GF-D8 (cell line): ENCODE measurements around the gene VWA8.
"Not testable (repeated sequence)": the region's sequence is repeated elsewhere in the genome, so short reads cannot be mapped to it uniquely, and the experiment has no call there.

ENCODE experiments used
- DNase-seq: peaks from one replicate; lab custom pipeline; 2025; lab: John Stamatoyannopoulos, UW

Gene VWA8

DNA sequence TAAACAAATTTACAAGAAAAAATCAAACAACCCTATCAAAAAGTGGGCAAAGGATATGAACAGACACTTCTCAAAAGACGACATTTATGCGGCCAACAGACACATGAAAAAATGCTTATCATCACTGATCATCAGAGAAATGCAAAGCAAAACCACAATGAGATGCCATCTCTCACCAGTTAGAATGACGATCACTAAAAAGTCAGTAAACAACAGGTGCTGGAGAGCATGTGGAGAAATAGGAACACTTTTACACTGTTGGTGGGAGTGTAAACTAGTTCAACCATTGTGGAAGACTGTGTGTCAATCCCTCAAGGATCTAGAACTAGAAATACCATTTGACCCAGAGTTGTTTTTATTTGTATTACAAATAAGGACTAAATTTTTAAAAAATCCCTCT, 215.4 kb downstream of the VWA8 start:
- not testable (repeated sequence) for DNase-seq

- DNase-seq, result no peak
These were observed 217.9 kb downstream of the VWA8 start for GRCh38 chr13:41742917-41743552.

DNA sequence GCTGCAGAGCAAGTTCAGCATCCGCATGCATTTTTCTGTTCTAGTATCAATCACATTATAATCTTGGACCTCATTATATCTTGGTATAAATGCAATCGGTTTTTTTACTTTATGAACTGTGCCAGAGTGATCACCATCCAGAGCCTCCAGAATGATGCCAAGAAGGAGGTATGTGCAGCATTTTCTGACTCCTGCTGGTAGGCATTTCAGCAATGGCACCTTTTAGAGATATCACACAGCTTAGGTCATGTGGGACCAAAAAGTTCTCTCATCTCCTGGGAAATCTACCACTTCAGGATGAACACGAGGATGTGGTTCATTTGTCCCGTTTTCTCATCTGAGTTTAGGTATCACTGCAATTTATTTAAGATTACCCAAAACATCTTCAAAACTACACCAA, 220.4 kb downstream of the VWA8 start:
- DNase-seq, result no peak

- DNase-seq, result no peak
These were observed 238.0 kb downstream of the VWA8 start for GRCh38 chr13:41722684-41723535.

DNA sequence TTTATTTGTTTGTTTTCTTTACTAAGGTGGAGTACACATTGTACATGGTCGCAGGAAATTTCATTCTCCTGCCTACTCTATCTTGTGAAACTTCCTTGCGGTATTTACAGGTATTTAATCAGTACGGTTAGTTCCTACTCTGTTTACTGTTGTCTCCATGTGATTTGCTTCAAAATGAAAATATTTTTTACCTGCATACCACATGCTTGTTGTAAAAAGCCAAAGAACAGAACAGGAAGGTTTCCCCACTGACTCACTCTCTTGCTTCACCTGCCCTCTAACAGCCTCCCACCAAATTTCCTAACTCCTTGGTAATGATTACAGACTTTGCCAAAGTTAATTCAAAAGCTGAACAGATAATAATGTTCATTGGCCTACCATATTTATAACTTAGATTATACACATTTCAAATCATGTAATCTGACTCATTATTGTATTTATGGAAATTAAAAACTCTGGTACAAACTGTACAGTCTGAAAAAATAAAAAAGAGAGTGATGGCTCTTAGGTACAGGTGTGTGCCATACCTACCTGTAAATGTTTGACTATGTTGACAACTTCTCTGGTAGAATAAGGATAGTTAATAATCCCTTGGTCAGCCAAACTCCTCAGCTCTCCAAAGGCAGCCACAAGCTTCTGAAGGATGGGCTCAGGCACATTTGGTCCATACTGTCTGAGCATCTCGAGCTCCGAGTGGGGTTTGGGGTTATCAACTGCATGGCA, 239.9 kb downstream of the VWA8 start:
- DNase-seq, result no peak

DNA sequence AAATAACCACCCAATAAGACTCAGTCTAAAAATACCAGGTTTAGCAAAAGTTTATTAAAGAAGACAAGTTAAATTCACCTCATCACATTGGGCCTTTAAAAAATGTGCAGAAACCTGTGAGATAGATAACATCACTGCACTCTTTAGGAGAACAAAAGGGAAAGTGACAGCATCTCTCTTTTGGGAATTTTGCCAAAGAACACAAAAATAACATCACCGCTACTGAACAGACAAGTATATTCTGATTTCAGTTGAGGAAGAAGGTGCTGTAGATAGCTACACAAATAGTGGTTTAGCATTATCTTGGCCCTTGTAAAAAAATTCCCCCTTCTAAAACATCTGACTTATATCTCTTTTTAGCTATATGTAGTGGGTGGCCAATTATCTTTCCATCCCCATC, 244.7 kb downstream of the VWA8 start:
- DNase-seq, result no peak

GRCh38 chr13:41713405-41713804, 247.5 kb downstream of the VWA8 start:
- no peak for DNase-seq

DNA sequence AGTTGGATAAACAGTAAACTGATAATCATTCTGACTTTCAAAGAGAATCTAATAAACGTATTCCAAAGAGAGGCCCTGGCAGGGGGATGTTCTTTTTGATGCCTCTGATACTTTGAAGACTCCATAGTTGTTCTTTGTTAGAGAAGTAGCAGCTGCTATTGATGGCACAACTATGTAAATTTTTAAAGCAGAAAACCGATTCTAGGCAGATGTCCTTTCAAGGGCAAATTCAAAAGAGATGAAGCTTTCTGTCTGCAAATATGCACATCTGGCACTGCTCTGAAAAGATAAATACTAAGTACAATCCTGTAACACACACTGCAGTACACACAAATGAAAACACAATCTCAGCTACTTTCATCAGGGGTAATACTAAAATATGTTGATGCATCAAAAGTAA, 250.1 kb downstream of the VWA8 start:
- DNase-seq, result no peak

DNA sequence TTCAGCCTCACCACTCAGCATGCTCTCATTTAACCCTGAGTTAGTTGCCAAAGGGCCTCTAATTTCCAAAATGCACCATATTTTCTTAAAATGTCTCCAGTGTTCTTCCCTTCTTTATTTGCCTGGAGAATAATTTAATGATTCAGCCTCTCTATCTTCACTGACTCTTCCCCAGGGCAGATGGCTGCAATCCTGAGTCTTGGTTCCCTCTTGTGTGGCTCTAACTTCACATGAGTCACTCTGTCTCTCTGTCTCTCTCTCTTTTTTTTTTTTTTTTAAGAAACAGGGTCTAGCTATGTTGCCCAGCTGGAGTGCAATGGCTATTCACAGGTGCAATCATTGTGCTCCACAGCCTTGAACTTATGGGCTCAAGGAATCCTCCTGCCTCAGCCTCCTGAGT, 251.4 kb downstream of the VWA8 start:
- no peak for DNase-seq

DNA sequence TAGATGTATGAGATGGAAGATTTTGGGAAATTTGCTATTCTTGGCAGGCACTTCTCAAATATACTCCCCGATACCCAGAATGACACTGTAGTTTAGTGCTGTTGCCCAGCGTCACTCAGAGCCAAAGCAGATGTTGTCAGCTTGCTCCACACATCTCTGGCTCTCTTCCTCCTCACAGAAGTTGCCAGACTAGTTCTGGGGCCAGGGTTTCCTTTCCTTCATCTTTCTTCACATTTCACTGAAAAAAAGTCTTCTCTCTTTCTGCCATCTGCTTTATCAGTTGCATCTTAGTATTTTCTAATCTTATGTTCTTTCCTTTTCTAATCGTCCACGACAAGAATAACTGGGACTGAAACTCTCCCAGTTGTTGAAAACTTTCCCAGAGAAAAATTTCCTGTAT, 252.2 kb downstream of the VWA8 start:
- no peak for DNase-seq

DNA sequence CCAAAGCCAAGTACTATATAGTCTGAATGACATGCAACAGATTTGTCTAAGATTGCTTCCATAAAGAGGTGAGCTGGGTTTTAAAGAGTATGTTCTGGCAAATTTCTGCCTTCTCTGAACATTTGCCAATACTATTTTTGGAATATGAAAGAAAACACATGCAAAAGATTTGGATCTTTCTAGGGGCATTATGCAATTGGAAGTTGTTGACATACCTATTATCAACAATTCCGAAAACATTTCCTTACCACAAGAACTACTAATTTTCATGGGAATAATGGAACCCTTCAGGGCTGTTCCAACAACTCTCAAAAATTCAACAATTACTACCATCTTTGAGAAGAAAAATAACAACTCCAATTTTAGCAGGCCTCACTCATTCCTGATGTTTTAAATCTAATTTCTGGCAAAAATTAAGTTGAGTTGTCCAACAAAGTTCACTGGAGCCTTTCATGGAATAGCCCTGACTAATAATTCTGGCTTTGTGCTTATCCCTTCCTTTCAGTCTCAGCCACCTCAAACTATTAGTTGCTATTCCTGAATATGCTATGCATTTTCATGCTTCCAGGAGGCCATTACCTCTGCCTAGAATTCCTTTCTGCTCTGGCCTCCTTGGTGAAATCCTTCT, 253.6 kb downstream of the VWA8 start:
- no peak for DNase-seq

DNA sequence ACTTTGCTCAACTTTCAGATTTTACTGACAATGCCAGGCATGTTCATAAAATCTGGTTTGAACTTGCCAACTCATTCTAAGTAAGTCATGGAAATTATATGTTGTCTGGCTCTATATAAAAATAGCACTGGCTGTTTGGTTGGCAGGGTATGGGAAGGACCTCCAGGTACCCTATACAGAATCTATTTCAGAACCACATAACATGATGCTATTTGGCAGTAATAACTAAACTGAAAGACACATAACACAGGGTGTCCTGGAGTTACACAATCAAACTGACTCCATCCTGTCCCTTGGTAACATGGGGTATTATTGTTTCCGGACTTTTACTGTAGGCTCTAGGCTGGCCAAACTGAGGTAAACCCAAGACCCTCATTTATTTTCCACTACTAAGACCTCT, 254.8 kb downstream of the VWA8 start:
- DNase-seq, result no peak

- DNase-seq, result no peak
These were observed 258.4 kb downstream of the VWA8 start for GRCh38 chr13:41702540-41702939.

- no peak for DNase-seq
These were observed 259.2 kb downstream of the VWA8 start for GRCh38 chr13:41701676-41702075.

GRCh38 chr13:41700790-41701310, 260.1 kb downstream of the VWA8 start:
- DNase-seq, result peak; percentile 21

DNA sequence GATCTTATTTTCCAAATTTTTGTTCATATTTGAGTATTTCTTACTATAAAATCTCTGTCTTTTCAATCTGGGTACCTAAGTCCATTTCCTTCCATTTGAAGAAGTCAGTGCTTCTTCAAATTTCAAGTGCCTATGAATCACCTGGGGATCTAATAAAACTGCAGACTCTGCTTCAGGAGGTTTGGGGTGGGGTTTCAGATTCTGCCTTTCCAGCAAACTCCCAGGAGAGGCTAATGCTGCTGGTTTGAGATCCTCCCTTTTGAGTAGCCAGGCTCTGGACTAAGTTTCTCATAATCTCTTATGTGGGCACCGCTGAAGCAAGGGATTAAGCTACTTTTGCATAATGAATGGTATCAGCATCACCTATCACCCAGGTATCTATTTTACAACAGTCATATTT, 261.1 kb downstream of the VWA8 start:
- DNase-seq, result no peak

DNA sequence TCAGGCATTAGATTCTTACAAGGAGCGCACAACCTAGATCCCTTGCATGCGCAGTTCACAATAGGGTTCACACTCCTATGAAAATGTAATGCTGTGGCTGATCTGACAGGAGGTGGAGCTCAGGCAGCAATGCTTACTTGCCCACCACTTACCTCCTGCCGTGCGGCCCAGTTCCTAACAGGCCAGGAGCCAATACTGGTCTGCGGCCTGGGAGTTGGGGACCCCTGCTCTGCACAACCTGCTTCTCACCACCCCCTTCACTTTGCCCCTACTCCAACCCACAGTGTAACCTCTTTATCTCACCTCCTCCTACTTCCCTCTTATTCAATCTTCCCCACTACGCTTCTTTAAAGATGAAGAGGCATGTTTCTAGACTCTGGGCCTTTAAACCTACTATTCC, 263.3 kb downstream of the VWA8 start:
- DNase-seq, result no peak

GRCh38 chr13:41696163-41697003, 264.5 kb downstream of the VWA8 start:
- no peak for DNase-seq

- DNase-seq, result no peak
These were observed 266.2 kb downstream of the VWA8 start for GRCh38 chr13:41694545-41695301.

DNA sequence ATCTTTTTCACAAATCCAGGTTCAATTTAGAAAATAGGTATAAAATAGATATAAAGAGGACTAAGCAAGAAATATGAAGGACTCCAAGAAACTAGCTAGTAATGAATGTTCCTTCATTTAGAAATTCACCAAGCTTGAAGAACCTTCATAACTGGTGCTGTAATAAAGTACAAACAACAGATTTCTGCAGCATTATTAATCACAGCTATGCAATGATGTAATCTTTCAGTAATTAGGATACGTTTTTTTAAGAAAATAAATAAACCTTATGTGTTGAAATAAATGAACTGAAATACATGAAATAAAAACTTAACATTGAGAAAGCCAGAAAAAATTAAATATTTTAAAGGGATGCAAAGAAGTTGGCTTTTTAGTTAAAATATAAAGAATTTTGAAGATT, 267.5 kb downstream of the VWA8 start:
- no peak for DNase-seq

GRCh38 chr13:41691274-41691673, 269.6 kb downstream of the VWA8 start:
- DNase-seq, result no peak
